ENCODE data around the gene USP6NL.

Gene USP6NL

DNA sequence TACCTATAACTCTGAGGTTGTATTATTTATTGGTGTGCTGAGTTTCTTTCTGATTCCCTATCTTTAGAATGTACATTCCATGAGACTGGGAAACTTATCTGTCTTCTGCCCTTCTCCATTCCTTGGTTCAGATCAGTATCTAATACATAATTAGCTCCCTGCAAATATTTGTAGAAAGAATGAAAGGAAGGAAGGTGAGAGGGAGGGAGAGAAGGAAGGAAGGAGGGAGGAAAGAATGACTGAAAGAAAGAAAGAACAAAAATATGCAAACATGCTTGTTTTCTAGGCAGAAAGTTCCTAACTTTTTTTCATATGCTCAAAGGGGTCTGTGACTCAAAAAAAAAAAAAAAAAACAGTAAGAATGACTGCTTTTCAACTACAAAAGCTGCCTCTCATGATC lies 3.9 kb upstream of the USP6NL start:
- DNase-seq, result no peak

DNA sequence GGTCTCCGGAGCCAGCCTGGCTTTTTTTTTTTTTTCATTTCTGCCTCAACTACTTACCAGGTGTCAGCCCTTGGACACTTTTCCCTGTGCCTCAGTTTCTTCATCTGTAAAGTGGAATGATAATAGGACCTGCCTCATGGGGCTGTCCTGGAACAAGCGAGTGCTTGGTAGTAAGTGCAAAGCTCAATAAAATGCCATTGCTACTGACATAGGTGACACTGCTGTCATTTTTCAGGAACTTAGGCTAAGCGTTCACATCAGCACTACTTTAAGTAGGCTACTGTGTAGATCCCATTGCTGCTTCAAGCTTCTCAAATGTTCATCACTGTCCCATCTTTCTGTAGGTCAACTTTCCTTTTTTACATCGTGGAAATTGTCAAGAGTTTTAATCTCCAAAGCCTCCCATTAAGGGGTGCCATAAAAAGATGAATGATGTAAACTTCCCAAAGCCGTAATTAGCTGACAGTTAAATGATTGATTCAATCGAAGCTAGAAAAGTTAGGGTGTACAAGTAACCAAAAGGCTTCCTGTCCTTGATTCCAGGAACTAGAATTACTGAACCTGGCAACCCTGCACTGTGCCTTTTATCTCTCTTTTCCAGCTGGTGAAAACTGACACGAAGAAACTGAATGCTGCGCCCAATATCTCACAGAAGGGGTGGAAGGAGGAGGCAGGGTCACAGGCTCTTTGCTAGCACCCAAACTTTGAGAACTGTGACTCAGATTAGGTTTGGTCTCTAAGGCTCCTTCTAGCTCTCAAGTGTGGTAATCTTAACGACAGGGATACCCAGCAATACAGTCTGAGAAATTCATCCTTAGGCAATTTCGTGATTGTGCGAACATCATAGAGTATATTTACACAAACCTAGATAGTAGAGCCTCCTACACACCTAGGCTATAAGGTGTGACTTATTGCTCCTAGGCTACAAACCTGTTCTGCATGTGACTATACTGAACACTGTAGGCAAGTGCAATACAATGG lies 861 bp upstream of the USP6NL start:
- DNase-seq, result peak; percentile 35 to 61 (median 53)

DNA sequence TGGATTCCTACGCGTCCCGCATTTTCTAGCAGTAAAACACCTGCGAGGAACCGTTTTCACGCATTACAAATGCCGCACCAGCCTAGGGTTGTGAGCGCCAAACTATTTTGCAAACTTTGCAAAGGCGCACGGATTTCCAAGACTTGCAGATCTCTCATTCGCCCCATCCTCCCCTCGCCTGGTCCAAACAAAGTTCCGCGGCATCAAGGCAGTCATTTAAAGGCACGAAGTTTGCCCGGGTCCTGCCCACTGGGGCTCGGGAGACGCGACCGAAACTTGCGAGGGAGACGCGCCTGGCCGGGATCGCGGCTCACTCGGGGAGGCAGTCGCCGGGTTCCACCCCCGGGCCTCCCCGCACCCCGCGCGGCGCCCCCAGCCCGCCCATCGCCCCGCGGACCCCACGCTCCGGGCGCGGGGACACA lies 613 bp downstream of the USP6NL start:
- peak; percentile 37 to 59 (median 49) for DNase-seq

DNA sequence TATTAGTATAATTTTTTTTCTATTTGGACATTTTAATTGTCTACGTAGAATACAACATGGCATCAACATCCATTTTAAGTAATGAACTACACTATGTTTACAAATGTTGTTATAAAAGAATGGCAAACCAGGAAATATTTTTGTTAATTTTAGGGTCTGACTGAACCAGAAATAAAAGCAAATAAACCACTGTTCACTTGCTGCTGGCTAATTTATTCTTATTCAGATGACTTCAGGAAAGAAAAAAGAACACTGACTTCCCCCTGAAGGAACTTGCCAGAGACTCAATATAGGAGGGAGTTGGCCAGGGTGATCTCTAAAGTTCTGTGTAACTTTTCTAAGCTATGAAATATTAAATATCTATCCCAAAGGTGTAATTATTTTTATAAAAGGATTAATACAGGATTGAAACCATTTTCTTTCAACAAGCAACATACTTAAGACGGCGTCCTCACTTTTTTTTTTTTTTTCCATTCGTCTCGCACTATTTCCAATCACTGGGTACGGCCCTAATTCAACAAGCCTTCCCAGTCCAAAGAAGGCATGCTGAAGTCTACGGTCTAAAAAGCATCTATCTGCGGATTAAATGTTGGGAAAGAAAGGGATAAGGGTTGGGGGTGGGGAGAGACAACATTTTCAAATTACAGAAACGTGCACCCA lies 1.2 kb downstream of the USP6NL start:
- peak in 2 of 3 donors; percentile 23 to 36 for DNase-seq

DNA sequence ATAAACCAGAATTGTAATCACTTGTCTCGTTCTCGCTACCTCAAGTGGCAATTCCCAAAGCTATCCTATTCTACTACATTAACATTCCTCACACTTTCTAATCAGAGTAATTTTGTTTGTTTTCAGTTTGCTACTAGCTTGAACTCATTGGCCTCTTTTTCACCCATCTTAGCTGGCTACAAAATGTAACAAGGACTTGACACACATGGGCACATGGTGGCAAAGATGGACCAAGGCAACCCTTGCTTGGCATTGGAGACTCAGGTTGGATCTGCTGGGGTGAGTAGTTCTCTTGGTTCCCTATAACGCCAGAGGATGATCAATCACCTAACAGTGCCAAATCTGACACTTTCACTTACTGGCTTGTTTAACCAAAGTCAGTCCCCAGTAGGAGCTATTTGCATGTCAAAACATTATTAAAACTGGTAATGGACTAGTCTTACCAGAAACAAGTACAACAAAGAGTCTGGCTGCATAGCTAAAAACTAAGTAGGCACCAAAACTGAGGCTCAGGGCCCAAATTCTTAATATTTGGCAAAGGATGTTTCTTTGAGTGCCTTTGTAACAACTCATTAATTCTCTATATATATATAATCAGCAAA lies 1.9 kb downstream of the USP6NL start:
- peak in 2 of 3 donors; percentile 15 to 45 for DNase-seq

DNA sequence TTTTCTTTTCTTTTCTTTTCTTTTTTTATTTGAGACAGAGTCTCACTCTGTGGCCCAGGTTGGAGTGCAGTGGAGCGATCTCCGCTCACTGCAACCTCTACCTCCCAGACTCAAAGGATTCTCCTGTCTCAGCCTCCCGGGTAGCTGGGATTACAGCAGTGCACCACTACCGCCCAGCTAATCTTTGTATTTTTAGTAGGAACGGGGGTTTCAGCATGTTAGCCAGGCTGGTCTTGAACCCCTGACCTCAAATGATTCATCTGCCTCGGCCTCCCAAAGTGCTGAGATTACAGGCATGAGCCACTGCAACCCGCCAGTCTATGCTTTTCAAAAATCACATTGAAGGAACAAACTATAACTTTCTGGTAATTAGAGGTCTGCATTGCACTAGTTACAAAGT lies 2.4 kb downstream of the USP6NL start:
- no peak for DNase-seq

DNA sequence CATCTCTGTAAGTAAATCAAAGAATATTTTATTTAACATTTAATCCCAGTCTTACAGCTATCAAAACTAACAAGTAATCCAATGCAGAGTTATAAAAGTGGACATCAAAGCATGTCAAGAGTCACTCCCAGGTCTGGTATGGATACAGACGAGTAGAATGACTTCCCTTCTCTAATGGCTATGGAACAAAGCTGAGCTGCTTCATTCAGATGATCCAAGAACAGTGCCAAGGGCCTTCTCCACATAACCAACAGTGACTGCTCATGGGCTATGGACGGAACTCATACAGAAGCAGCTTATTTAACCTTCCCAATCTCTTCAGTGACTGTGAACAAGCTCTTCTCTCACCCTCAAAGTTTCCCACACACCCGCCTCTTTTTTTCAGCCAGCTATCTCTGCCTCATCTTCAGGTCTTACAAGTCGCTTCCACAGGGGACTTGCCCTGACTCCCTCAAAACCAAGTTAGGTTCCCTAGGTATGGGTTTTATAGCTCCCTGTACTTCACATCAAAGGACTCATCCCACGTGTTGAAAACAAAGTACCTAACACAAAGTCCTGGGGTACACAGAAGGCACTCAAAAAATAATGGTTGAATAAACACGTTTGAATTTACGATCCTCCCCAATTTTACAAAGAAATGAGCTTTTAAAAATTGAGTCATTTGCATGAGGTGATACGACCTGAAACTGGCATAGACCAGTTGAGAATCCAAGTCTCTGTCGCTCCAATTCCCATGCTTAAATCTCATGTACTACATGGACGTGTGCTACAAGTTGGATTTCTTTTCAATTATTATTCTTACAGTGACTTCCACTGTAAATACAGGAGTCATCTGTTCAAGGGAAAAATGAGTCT lies 3.1 kb downstream of the USP6NL start:
- DNase-seq, result no peak

DNA sequence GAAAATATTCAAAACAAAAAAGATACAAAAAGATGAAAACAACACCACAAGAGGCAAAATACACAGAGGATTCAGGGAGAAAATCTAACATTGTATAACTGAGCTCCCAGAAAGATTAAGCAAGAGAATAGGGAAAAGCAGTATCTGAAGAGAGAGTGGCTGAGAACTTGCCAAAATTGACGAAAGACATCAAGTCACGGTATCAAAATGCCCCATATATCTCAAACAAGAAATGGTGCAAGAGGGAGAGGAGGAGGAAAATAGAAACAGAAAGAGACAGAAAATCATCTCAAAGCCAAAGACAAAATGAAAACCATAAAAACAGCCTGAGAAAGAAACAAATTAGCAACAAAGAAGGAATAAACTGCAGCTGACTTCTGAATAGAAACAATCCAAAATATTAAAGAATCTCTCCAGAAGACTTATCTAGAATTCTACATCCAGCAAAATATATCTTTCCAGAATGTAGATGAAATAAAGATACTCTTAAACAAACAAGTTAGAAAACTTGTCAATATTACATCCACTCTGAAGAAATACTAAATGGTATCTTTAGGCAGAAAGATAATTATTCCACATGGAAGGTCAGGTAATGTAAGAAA lies 5.5 kb downstream of the USP6NL start:
- peak; percentile 38 to 59 (median 48) for DNase-seq

DNA sequence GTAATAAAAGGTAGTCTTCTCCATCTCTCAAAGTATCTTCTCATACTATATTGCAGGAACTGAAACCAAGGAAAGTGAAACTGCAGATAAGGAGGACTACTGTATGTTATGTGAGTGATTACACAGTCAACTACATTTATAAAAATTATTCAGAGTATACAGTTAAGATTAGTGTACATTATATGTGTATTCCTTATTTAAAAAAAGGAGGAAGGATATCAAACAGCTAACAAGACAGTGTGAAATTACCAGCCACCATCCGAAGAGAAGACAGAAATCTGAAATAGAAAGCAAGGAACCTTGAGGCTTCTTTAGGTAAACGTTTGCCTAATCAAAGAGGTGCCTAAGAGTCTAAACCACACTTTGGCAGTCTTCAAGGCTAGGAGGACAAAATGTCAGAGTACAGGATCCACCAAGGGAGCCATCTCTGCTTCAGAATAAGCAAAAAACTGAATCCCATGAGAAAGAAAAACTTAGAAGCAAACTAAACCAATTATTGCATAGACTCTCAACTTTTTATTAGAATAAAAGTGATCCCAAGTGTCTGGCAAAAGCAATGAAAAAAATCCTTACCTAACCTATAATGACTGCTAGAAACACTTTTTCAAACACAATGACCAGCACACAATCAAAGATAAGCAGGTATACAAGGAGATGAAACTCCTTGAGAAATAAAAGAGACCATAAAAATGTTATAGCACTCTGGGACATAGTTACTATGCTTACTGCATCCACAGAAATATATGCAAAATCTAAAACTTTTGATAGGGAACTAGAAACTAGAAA lies 6.4 kb downstream of the USP6NL start:
- DNase-seq, result peak; percentile 24 to 65 (median 55)

DNA sequence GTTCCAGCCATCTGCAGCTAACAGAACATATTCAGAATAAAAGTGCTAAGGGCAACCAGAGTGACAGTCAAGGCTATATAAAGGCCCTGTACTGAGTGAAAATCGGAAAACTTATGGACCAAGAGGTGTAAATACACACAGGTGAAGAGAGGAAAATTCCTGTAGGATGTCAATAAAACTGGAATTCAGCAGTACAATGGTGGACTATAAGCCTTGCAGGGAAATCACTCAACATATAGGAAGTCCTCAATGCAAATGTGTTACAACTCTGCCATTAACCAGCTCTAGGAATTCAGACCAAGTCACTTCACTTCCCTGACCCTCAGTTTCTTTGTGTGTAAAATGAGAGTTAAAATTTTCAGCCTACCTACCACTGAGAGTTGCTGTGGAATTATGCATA lies 7.7 kb downstream of the USP6NL start:
- no peak for DNase-seq

DNA sequence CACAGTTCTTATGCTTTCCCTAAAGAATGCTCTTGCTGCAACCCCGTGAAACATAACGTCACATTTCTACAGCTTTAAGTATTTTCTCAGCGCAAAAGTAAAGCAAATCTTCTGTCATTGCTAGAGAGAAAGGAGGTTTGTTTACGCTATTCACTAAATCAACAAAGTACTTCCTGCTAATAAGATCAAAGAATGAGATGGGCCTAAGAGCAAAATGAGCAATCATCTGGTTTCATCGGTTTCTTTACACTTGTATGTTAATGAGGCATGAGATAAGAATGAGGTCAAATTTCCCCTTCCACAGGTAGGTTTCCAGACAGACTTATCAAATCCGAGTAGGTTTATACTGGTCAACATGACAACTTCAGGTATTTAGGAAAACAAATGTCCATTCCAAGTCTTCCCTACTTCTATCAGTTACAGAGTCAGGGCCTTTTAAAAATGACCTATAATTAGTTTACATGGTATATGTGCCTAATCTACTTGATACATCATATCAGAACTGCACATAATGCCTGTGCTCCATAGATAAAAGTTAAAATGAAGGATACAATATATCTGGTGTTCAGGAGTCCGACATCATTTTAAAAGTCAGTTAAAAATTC lies 8.4 kb downstream of the USP6NL start:
- no peak for DNase-seq

DNA sequence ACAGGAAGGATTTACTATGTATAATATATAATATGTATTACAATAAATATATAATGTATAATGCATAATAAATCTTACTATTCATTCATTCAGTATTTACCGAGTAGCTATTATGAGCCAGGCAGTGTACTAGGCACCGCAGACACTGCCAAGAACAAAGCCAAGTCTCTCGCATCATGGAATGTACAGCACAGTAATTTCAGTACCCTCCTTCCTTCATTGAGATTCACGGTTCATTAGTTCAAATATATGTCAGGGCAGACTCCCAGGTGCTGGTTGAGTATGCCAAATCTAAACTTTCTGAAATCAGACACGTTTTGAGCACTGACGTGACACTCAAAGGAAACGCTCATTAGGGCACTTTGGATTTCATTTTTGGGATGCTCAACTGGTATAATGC lies 9.1 kb downstream of the USP6NL start:
- DNase-seq, result no peak

DNA sequence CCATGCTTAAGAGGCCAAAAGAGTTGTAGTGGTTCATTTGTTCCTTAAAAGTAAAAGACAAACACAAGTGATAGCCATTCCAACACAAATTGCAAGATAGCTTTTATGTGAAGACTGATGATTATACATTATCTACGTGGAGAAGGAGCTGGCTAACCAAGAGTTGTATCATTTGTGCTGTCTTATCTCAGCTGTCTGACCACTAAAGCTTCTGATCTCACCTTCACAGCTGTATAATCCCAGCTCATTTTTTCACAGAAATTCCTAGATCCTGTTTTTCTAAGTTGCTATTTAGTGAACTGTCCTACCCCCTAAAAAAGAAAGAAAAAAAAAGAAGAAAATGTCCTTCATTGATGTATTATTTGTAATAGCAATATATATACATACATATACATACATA lies 9.8 kb downstream of the USP6NL start:
- DNase-seq, result no peak

DNA sequence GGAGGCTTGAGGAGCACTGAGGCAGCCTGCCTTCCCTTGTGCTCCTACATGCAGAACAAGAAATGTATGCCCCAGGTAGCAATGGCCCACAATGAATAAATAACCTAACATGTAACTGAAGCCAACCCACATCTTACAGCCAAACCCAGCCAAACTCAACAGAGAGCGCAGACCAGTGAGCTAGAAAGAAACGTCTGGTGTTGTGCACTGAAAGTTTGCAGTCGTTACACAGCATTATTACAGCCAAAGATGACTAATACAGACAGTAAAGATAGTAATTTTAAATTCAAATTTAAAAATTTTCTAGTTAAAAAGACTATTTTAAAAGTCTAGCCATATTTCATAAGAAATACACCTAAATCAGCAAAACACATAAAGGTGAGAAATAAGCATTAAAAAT lies 11.2 kb downstream of the USP6NL start:
- DNase-seq, result no peak

DNA sequence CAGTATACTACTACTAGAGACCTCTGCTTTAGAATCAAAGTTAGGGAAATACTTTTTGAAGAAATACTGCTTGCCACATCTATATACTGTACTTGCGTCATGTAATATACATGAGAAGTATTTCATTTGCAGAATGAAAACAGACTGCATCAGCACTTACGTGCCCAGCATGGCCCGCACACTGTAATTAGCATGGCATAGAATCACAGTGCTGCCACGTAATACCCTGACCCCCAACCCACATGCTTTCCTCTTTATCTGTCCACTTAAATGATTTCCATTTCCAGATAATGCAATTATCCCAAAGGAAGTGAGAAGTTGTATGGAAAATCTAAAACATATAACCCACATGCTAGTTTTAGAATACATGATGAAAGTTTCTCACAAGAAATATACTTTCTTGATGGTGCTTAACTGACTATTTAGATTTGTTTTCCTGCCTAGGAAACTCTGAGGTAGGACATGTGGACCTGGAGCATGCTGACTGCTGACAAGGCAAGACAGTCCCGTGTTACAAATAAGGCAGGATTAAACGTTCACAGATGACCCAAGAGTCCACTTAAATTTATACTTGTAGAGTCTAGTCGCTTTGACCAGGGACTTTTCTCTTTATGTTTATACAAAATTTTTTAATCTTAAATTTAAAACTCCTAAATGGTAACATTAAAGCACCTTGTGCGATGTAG lies 12.6 kb downstream of the USP6NL start:
- DNase-seq, result peak in 2 of 3 donors; percentile 34 to 52

DNA sequence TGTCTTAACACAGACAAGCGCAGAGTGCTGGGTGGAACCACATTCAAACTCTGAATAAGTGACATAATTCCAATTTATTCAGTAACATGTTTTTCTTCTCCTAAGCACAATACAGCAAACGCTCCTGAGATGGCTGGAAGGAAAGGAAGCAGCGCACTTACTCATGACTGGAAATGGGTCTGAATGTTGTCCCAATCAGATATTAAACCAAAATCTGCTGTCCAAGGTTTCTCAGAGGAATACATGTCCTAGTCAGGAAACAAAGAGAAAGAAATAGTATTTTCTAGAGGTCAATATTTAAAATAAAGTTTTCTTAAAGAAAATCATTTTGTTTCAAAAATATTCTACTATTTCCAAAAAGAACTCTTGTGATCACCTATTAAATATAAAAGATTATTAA lies 14.0 kb downstream of the USP6NL start:
- no peak for DNase-seq

DNA sequence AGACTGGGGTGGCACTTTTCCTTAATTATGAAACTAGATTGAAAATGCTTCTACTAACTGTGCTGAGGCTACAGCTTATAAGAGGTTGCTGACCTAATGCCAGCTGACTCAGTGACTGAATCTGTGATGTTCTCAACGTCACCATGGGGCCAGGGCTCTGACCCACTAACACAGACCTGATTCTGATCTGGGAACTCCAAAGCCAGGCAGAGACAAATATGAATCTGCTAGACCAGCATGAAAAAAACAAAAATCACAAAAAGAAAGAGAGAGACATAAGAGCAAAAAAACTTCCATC lies 16.1 kb downstream of the USP6NL start:
- DNase-seq, result peak; percentile 93 to 97 (median 95)

DNA sequence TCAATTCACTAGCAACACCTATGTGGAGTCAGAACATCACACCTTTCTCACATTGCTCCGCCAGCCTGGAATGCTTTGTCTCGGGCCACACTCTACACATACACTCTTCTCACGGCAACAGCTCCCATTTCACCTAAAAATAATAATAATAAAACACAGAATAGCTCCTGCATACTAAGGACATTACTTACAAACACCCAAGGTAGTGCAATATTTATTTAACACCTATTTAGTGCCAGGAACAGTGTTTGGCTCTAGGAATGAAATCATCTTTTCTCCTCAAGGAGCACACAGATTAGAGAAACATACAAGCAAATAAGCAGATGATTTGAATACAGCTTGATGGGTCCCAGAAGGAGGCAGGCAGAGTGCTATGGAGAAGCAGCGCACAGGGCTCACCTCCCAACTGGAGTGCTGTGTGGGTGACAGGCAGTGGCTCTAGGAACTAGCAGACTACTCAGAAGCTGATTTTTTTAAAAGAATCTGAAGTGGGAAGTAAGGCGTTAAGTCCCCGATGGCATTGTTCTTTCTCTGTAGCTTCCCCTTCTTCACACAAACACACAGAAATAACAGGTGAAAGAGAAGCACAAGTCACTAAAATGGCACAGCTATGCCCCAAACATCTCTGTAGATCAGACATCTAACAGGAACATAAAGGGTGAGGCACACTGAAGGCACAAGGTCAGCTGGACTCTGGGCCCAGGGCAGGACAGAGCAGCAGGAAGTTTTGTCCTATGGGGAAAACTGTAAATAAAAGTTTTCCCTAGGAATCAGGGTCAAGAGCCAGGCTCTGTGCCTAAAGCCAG lies 16.7 kb downstream of the USP6NL start:
- DNase-seq, result peak; percentile 65 to 78 (median 75)

DNA sequence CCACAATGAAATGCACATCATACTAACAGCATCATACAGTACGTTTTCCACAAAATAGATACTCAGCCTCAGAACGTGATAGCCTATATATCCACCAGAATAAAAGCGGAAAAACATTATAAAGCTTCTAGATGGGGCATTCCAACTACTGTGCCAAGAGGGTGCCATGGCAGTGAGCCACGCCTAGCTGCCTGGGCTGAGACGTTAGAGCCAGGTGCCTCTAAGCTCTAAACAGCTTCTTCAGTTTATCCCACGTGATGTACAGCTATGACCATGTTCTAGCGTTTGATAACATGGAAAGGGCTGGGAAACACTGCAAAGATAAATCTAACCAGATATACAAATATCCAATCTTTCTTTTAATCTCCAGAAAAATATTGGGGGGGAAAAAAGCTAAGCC lies 17.8 kb downstream of the USP6NL start:
- DNase-seq, result no peak

DNA sequence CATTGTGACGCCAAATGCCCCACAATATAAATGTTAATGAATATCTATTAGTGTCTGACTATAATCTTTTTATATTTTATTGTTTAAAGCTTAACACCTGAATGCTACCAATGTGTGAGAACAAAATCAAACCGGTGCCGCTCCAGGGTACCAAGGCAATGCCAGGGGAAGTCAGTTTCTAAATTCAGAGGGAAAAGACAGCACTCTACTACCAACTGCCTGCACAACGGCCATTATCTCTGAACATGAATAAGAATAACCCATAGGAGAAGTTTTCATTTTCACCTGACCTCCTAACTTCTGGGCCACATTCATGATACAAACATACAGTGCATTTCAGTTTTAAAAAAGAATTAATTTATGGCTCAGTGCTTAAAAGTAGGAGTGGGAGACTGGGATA lies 21.7 kb downstream of the USP6NL start:
- no peak for DNase-seq
